HepG2 (cell line): ENCODE results near the gene AKAP10.

Experiments used
- ATF3 ChIP-seq: sonication (generic); formaldehyde crosslinking; IDR thresholded peaks from 2 replicates; pipeline ENCODE4 v1.4.0; 2020; ENCODE audit warnings: missing genetic modification reagents
- BHLHE40 ChIP-seq: IDR thresholded peaks from 2 replicates; pipeline ENCODE4 v1.6.1; 2011; ENCODE audit warnings: low read length, improper control_type of control experiment
- EZH2 ChIP-seq: conservative IDR thresholded peaks from 2 replicates; pipeline ENCODE4 v1.6.1; 2012; ENCODE audit warnings: mild to moderate bottlenecking, low read depth, low read length, moderate library complexity
- HHEX ChIP-seq: IDR thresholded peaks from 2 replicates; pipeline ENCODE4 v1.6.1; 2016; ENCODE audit warnings: control low read depth
- STAT5B ChIP-seq: sonication (generic); formaldehyde crosslinking; IDR thresholded peaks from 2 replicates; pipeline ENCODE4 v1.4.0; 2020; ENCODE audit warnings: missing genetic modification reagents
- TEAD2 ChIP-seq: sonication (generic); formaldehyde crosslinking; IDR thresholded peaks from 2 replicates; pipeline ENCODE4 v1.9.0; 2021; ENCODE audit warnings: missing genetic modification reagents
- ZMAT3 ChIP-seq: sonication (generic); formaldehyde crosslinking; conservative IDR thresholded peaks from 2 replicates; pipeline ENCODE4 v1.7.0; 2021; ENCODE audit warnings: missing genetic modification reagents
- ZNF205 ChIP-seq: IDR thresholded peaks from 2 replicates; pipeline ENCODE4 v1.6.1; 2018; ENCODE audit warnings: missing biosample characterization, missing genetic modification reagents
- TF ChIP-seq, protein P1 (sequence below): sonication (generic); formaldehyde crosslinking; IDR thresholded peaks from 2 replicates; pipeline ENCODE4 v1.5.0; 2020; ENCODE audit warnings: mild to moderate bottlenecking, missing genetic modification reagents, moderate library complexity

- TF ChIP-seq TEAD2 (no peak), ZNF205 (CRISPR knock-in tag) (no peak), ZMAT3 (CRISPR knock-in tag) (no peak), ATF3 (no peak), EZH2 (no peak), BHLHE40 (no peak), HHEX (CRISPR knock-in tag) (no peak), STAT5B (no peak)
- TF ChIP-seq, protein P1, sequence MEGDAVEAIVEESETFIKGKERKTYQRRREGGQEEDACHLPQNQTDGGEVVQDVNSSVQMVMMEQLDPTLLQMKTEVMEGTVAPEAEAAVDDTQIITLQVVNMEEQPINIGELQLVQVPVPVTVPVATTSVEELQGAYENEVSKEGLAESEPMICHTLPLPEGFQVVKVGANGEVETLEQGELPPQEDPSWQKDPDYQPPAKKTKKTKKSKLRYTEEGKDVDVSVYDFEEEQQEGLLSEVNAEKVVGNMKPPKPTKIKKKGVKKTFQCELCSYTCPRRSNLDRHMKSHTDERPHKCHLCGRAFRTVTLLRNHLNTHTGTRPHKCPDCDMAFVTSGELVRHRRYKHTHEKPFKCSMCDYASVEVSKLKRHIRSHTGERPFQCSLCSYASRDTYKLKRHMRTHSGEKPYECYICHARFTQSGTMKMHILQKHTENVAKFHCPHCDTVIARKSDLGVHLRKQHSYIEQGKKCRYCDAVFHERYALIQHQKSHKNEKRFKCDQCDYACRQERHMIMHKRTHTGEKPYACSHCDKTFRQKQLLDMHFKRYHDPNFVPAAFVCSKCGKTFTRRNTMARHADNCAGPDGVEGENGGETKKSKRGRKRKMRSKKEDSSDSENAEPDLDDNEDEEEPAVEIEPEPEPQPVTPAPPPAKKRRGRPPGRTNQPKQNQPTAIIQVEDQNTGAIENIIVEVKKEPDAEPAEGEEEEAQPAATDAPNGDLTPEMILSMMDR (CRISPR knock-in tag): no peak
Observed at GRCh38 chr17:19873346-19873745, 104.3 kb downstream of the AKAP10 start.
